Adrenal gland (tissue), 19 donors: ENCODE data around the gene IGFN1. TPM values are rescaled to one million over a fixed set of nuclear protein-coding genes. Genes with fewer than 3 reads are reported as not detected.

Experiments used
- DNase-seq, 7 donors: peaks; one replicate each; pipeline ENCODE4 v3.0.0-alpha.2; 2019 to 2020
- H3K27ac ChIP-seq, 5 donors: fragments of 200-600 bp; sonication (generic) in 4 of 5; 1 replicate in 3 of 5; 2 replicates in 2 of 5; pipeline versions ENCODE4 v1.5.1 to v1.8.0; 2016 to 2020; ENCODE audit warnings: mild to moderate bottlenecking in 1 of 5
- H3K27me3 ChIP-seq: fragments of 200-600 bp; 2 replicates; pipeline ENCODE4 v1.8.0; 2021
- H3K36me3 ChIP-seq, 2 donors: fragments of 200-600 bp; replicated peaks in 1 of 2; 1 replicate in 1 of 2; 2 replicates in 1 of 2; pipeline versions ENCODE4 v1.5.1 to v1.8.0; 2018 to 2022
- H3K4me1 ChIP-seq, 2 donors: fragments of 200-600 bp; replicated peaks in 1 of 2; 1 replicate in 1 of 2; 2 replicates in 1 of 2; pipeline versions ENCODE4 v1.5.1 to v1.8.0; 2018 to 2021
- H3K4me3 ChIP-seq, 4 donors: fragments of 200-600 bp; sonication (generic) in 3 of 4; one replicate each; pipeline ENCODE4 v1.5.1; 2016 to 2018
- H3K9me3 ChIP-seq, 3 donors: fragments of 200-600 bp; sonication (generic) in 1 of 3; replicated peaks in 1 of 3; 1 replicate in 2 of 3; 2 replicates in 1 of 3; pipeline versions ENCODE4 v1.5.1 to v1.8.0; 2016 to 2021
- POLR2A ChIP-seq, 2 donors: fragments of 450-650 bp; IDR thresholded peaks; one replicate each; pipeline ENCODE4 v1.6.1; 2017; ENCODE audit warnings: antibody characterized with exemption in 2 of 2, mild to moderate bottlenecking in 2 of 2, moderate library complexity in 1 of 2
- WGBS, 4 donors: extraction: QIAGEN DNeasy Blood & Tissue Kit in 2 of 4; methylation state at CpG; one replicate each; pipeline versions ENCODE4 v1.1.5 to v1.1.7; 2013 to 2017; 5-methylcytosine and 5-hydroxymethylcytosine counted together
- intact Hi-C, 2 donors: fragments of 100-400 bp; cut with DNase I; formaldehyde crosslinking; loops; one replicate each; pipeline versions ENCODE4 v1.14.1 to v1.15.0; 2022 to 2023
- long read RNA-seq, 10 donors: library from polyadenylated mRNA in 3 of 10; unstranded in 2 of 10; stranded (forward) in 1 of 10; transcript quantifications; one replicate each; pipeline ENCODE4 v2.0.0 and lab custom pipeline, GENCODE V29; 2021 to 2026
- polyA plus RNA-seq, 3 donors: library from polyadenylated mRNA; stranded (reverse); fragments of 200-250 nt in 2 of 3; fragments of 350-450 nt in 1 of 3; fragmentation: Illumina TruSeq in 1 of 3; extraction: RNeasy Lipid Tissue Mini Kit (QIAGEN cat#74804) in 1 of 3; gene quantifications; one replicate each; pipeline ENCODE4 v1.2.3, GENCODE V29; 2013 to 2014
- total RNA-seq, 9 donors: library from RNA; depleted of rRNA in 4 of 9; stranded (reverse); fragments of >200 nt in 4 of 9; fragments of 120-200 nt in 1 of 9; fragmentation: NEBNext Ultra II Directional in 1 of 9; extraction: Animal tissue kit (Norgen Biotek cat#: 25700) in 1 of 9; gene quantifications; one replicate each; pipeline versions ENCODE4 v1.1.0 to v1.2.4, GENCODE V29; 2013 to 2023
- TF ChIP-seq, protein P1 (sequence below), 6 experiments: fragments of 450-650 bp in 4 of 6; fragments of 200-600 bp in 2 of 6; sonication (generic) in 1 of 6; IDR thresholded peaks; 1 replicate in 5 of 6; 2 replicates in 1 of 6; pipeline versions ENCODE4 v1.5.1 to v1.8.0; 2016 to 2021; ENCODE audit warnings: antibody characterized with exemption in 6 of 6, mild to moderate bottlenecking in 2 of 6, moderate library complexity in 1 of 6
- donor health status: healthy with polysubstance abuse.
- donor health status: Bipolar disorder and iron deficiency.
- donor health status: DM: yes; HTN: yes; CAD: no.
- donor health status: DM: no; HTN: no; CAD: no.
- donor health status: DM: no; HTN: no; CAD: no.
- donor health status: DM: yes; HTN: yes; CAD: no.

The IGFN1 gene
- total RNA-seq (1 to 10 TPM in 2 of 9 donors, under 1 TPM in 4, not detected in 3; 0.23 to 1.3 (median 0.27) TPM), polyA plus RNA-seq (1 to 10 TPM in 2 of 3 donors, under 1 TPM in 1; 0.09 to 3.0 (median 2.6) TPM)
- long read RNA-seq, donor 1, result 0 reads
- long read RNA-seq, donor 2, result 0 reads
- long read RNA-seq, donor 3, result 0 reads
- long read RNA-seq, donor 4, result 0 reads
- long read RNA-seq, donor 5, result 0 reads
- long read RNA-seq, donor 6, result 0 reads
- long read RNA-seq, donor 7, result 0 reads
- long read RNA-seq, donor 8, result 0 reads
- long read RNA-seq, donor 9, result 0 reads
- long read RNA-seq, donor 10, result 0 reads

DNA sequence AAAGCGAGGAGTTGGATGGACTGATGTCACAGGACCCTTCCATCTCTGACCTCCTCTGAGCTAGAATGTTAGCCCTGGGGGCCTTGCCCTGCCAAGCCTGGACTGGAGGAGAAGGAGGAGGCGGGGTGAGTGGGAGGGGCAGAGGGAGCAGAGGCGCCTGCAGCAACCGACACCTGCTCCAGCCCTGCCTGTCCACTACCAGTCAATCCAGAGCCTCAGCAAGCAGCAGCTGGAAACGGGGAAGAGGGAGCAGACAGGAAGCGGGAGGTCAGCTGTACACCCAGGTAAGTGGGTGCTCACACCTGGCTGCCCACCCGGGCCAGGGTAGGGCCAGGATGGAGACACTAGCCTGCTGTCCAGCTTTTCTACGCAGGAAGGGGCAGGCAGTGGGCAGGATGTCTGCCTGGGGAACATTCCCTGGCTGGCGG, at the start of gene IGFN1:
Gene IGFN1, plus strand, starts transcription at position 201 of the 428 bp plus-strand sequence. CDS start 2,470 bp downstream, outside the sequence.
- no peaks in the 10 kb centered on the region for H3K9me3 ChIP-seq
- no peak within 1 kb of the TSS for H3K4me3 ChIP-seq
- no peak within 1 kb of the TSS for H3K27ac ChIP-seq
- TF ChIP-seq POLR2A (IDR thresholded peaks at IDR 0.05), result no peak
- TF ChIP-seq, protein P1, sequence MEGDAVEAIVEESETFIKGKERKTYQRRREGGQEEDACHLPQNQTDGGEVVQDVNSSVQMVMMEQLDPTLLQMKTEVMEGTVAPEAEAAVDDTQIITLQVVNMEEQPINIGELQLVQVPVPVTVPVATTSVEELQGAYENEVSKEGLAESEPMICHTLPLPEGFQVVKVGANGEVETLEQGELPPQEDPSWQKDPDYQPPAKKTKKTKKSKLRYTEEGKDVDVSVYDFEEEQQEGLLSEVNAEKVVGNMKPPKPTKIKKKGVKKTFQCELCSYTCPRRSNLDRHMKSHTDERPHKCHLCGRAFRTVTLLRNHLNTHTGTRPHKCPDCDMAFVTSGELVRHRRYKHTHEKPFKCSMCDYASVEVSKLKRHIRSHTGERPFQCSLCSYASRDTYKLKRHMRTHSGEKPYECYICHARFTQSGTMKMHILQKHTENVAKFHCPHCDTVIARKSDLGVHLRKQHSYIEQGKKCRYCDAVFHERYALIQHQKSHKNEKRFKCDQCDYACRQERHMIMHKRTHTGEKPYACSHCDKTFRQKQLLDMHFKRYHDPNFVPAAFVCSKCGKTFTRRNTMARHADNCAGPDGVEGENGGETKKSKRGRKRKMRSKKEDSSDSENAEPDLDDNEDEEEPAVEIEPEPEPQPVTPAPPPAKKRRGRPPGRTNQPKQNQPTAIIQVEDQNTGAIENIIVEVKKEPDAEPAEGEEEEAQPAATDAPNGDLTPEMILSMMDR (IDR thresholded peaks at IDR 0.05), result no peak
- intact Hi-C loops, result no loop called here
- no peak for DNase-seq
- no peaks in the 10 kb centered on the region for H3K4me1 ChIP-seq
- H3K36me3 ChIP-seq, result no peaks in the 10 kb centered on the region
- 64 to 72% (median 65%) methylated on average over 8 to 9 of the region's 9 CpGs for WGBS, 4 donors
- H3K27me3 ChIP-seq, result peaks cover 3% of the 10 kb centered on the region

DNA sequence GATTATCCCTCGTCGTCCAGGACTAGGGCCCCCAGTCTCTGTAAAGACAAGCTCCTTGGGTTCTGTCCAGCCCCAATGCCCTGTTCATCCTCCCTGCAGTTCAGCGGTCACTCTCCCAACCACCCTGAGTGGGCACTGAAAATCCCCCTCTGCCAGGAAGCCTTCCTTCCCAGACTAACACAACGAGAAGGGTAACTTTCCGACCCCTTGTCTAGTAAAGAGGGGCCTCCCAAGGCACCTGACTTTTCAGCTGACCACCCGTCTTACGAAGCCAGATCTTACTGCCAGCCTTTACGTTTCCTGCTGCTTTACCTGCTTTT, 49.7 kb upstream of the IGFN1 start:
- H3K4me3 ChIP-seq, result no peak overlapping the region
- intact Hi-C loops, result loop anchor here in 1 of 2 donors (10.0 kb wide), 1 partner anchor 64 kb away; no protein-coding TSS in a partner anchor
- H3K27me3 ChIP-seq, result no peaks in the 10 kb centered on the region
- H3K4me1 ChIP-seq, result peaks cover 12 to 17% of the 10 kb centered on the region in 2 donors
- no peaks in the 10 kb centered on the region for H3K9me3 ChIP-seq
- 91 to 95% (median 93%) methylated on average over 8 of the region's 8 CpGs for WGBS, 4 donors
- DNase-seq, result no peak
- TF ChIP-seq POLR2A (IDR thresholded peaks at IDR 0.05), result no peak
- TF ChIP-seq, protein P1 (IDR thresholded peaks at IDR 0.05), result no peak
- H3K36me3 ChIP-seq, result peaks cover 0 to 60% of the 10 kb centered on the region in 2 donors
- no peak overlapping the region for H3K27ac ChIP-seq

DNA sequence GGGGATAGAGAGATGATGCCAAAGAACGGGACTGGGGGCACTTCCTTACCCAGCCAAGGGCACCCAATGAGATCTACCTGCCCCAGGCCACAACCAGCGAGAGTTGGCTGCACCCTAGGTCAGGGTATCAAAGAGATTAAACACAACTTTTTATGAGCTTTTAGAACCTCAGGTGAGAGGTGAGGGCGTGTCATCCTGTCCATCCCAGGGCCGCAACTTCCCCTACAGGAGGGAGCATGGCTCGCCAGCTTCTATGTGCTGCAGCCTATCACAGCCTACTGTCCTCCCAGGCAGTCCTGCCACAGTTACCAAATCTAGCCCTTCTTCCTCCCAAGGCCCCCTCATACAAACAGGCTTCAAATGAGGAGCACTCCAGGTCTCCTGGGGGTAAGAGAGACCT, 49.2 kb upstream of the IGFN1 start:
- Histone ChIP-seq H3K27me3 (no peaks in the 10 kb centered on the region), H3K9me3 (no peaks in the 10 kb centered on the region), H3K27ac (no peak overlapping the region), H3K36me3 (peaks cover 0 to 63% of the 10 kb centered on the region in 2 donors), H3K4me3 (no peak overlapping the region), H3K4me1 (peaks cover 12 to 17% of the 10 kb centered on the region in 2 donors)
- intact Hi-C loops, result loop anchor here in 1 of 2 donors (10.0 kb wide), 1 partner anchor 63 kb away; no protein-coding TSS in a partner anchor
- DNase-seq, result no peak
- TF ChIP-seq, protein P1 (IDR thresholded peaks at IDR 0.05), result no peak
- TF ChIP-seq POLR2A (IDR thresholded peaks at IDR 0.05), result no peak
- 88 to 97% (median 95%) methylated on average over 5 of the region's 5 CpGs for WGBS, 4 donors

DNA sequence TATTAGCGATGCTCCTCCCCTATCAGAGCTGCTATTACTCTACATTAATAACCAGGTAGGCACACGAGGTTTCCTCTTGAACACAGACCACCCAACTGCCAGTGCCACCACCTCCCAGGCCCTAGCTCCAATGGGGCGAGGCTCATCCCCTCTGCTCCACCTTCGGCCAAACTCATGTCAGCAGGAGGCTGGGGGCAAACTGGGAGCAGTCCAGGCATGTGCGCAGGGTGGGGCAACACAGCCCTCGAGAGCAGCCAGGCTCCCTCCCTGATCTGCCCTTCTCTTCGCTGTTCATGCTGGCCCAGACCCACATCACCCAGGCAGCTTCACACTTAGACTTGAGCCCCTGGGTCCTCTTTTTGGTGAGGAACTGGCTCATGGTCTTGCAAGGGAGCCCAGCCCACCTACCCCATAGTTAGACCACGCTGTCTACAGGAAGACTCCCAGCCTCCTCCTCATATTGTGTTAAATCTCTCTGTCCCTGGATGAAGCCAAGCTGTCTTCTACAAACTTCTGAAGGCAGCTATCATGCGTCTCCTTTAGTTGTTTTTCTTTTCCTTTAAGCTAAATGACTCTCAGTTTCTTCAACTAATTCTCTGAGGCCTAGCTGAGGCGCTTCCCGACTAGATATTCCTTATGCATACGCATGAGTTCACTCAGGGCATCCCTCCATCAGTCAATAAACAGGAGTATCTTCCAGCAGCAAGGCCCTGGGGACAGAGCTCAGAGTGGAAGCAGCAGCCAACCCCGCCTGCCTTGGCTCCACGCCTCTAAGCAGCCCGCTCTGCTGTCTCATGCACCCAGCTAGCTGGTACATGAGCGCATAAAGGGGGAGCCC, 48.4 kb upstream of the IGFN1 start:
- no peak for DNase-seq
- Histone ChIP-seq H3K27me3 (no peaks in the 10 kb centered on the region), H3K4me3 (no peak overlapping the region), H3K36me3 (peaks cover 0 to 70% of the 10 kb centered on the region in 2 donors), H3K4me1 (peaks cover 7 to 13% of the 10 kb centered on the region in 2 donors), H3K9me3 (no peaks in the 10 kb centered on the region), H3K27ac (no peak overlapping the region)
- intact Hi-C loops, result loop anchor here in 1 of 2 donors (10.0 kb wide), 1 partner anchor 63 kb away; no protein-coding TSS in a partner anchor
- WGBS, 4 donors, result 85 to 90% (median 89%) methylated on average over 11 to 16 of the region's 16 CpGs
- no peak for TF ChIP-seq POLR2A (IDR thresholded peaks at IDR 0.05)
- TF ChIP-seq, protein P1 (IDR thresholded peaks at IDR 0.05), result no peak
